HEK293 (cell line): ENCODE measurements around the gene DSP.

Source experiments
- EGR2 ChIP-seq: fragments of 450-650 bp; formaldehyde crosslinking; IDR thresholded peaks from 2 replicates; pipeline ENCODE4 v1.5.1; 2016; ENCODE audit warnings: low read depth, missing biosample characterization, missing genetic modification characterization
- ELK4 ChIP-seq: IDR thresholded peaks from 2 replicates; pipeline ENCODE4 v1.6.1; 2011; ENCODE audit warnings: mild to moderate bottlenecking, low read depth, low read length, borderline replicate concordance
- HOXA7 ChIP-seq: sonication (generic); formaldehyde crosslinking; IDR thresholded peaks from 2 replicates; pipeline ENCODE4 v1.8.1; 2022; ENCODE audit warnings: missing genetic modification reagents, borderline replicate concordance
- KLF7 ChIP-seq: fragments of 450-650 bp; formaldehyde crosslinking; IDR thresholded peaks from 2 replicates; pipeline ENCODE4 v1.5.1; 2016; ENCODE audit warnings: missing biosample characterization, missing genetic modification characterization, borderline replicate concordance
- KLF9 ChIP-seq: fragments of 450-650 bp; formaldehyde crosslinking; IDR thresholded peaks from 2 replicates; pipeline ENCODE4 v1.5.1; 2016; ENCODE audit warnings: missing biosample characterization, missing genetic modification characterization, low read depth
- PBX3 ChIP-seq: sonication (generic); formaldehyde crosslinking; IDR thresholded peaks from 2 replicates; pipeline ENCODE4 v1.8.1; 2022; ENCODE audit warnings: mild to moderate bottlenecking, moderate library complexity, missing genetic modification reagents
- PRDM1 ChIP-seq: fragments of 450-650 bp; formaldehyde crosslinking; IDR thresholded peaks from 2 replicates; pipeline ENCODE4; 2016; ENCODE audit warnings: missing biosample characterization, missing genetic modification characterization
- PRDM2 ChIP-seq: fragments of 450-650 bp; formaldehyde crosslinking; IDR thresholded peaks from 2 replicates; pipeline ENCODE4 v1.5.1; 2016; ENCODE audit warnings: missing biosample characterization, missing genetic modification characterization, borderline replicate concordance
- SP7 ChIP-seq: fragments of 450-650 bp; formaldehyde crosslinking; IDR thresholded peaks from 2 replicates; pipeline ENCODE4 v1.5.1; 2016; ENCODE audit warnings: missing biosample characterization, missing genetic modification characterization
- YY1 ChIP-seq: fragments of 450-650 bp; formaldehyde crosslinking; IDR thresholded peaks from 2 replicates; pipeline ENCODE4 v1.5.1; 2018; ENCODE audit warnings: missing biosample characterization, missing genetic modification characterization
- ZBTB17 ChIP-seq: fragments of 450-650 bp; formaldehyde crosslinking; IDR thresholded peaks from 2 replicates; pipeline ENCODE4 v1.5.1; 2016; ENCODE audit warnings: missing biosample characterization, missing genetic modification characterization
- ZBTB20 ChIP-seq: fragments of 450-650 bp; formaldehyde crosslinking; IDR thresholded peaks from 2 replicates; pipeline ENCODE4 v1.5.1; 2016; ENCODE audit warnings: missing biosample characterization, missing genetic modification characterization
- ZBTB26 ChIP-seq: fragments of 450-650 bp; formaldehyde crosslinking; optimal IDR thresholded peaks from 2 replicates; pipeline ENCODE3; 2016; ENCODE audit warnings: missing biosample characterization, mild to moderate bottlenecking, missing genetic modification characterization
- ZBTB44 ChIP-seq: fragments of 450-650 bp; IDR thresholded peaks from 2 replicates; pipeline ENCODE4 v1.5.1; 2018; ENCODE audit warnings: missing biosample characterization, mild to moderate bottlenecking, missing genetic modification characterization
- ZIC2 ChIP-seq: fragments of 450-650 bp; formaldehyde crosslinking; IDR thresholded peaks from 2 replicates; pipeline ENCODE4 v1.5.1; 2016; ENCODE audit warnings: missing biosample characterization, missing genetic modification characterization
- ZNF341 ChIP-seq: fragments of 450-650 bp; formaldehyde crosslinking; IDR thresholded peaks from 2 replicates; pipeline ENCODE4; 2016; ENCODE audit warnings: low read depth, missing biosample characterization, missing genetic modification characterization
- ZNF366 ChIP-seq: fragments of 450-650 bp; formaldehyde crosslinking; conservative IDR thresholded peaks from 2 replicates; pipeline ENCODE4 v1.5.1; 2016; ENCODE audit warnings: missing biosample characterization, missing genetic modification characterization
- ZNF558 ChIP-seq: fragments of 450-650 bp; formaldehyde crosslinking; IDR thresholded peaks from 2 replicates; pipeline ENCODE4 v1.5.1; 2016; ENCODE audit warnings: missing biosample characterization, missing genetic modification characterization
- ZNF610 ChIP-seq: fragments of 450-650 bp; formaldehyde crosslinking; IDR thresholded peaks from 2 replicates; pipeline ENCODE4 v1.5.1; 2016; ENCODE audit warnings: missing biosample characterization, missing genetic modification characterization, borderline replicate concordance
- ZNF76 ChIP-seq: fragments of 450-650 bp; formaldehyde crosslinking; IDR thresholded peaks from 2 replicates; pipeline ENCODE4; 2016; ENCODE audit warnings: low read depth, missing biosample characterization, missing genetic modification characterization, borderline replicate concordance
- ZNF830 ChIP-seq: fragments of 450-650 bp; IDR thresholded peaks from 2 replicates; pipeline ENCODE4 v1.5.0; 2018; ENCODE audit warnings: missing biosample characterization, missing genetic modification characterization, low read depth, mild to moderate bottlenecking, moderate library complexity
- ZNF843 ChIP-seq: fragments of 450-650 bp; formaldehyde crosslinking; IDR thresholded peaks from 2 replicates; pipeline ENCODE4 v1.5.1; 2016; ENCODE audit warnings: missing biosample characterization, missing genetic modification characterization
- ZSCAN16 ChIP-seq: fragments of 450-650 bp; formaldehyde crosslinking; IDR thresholded peaks from 2 replicates; pipeline ENCODE4 v1.5.1; 2016; ENCODE audit warnings: missing biosample characterization, missing genetic modification characterization
- ZSCAN30 ChIP-seq: fragments of 450-650 bp; IDR thresholded peaks from 2 replicates; pipeline ENCODE4 v1.5.1; 2018; ENCODE audit warnings: missing biosample characterization, mild to moderate bottlenecking, missing genetic modification characterization, moderate library complexity
- ZXDB ChIP-seq: fragments of 450-650 bp; formaldehyde crosslinking; IDR thresholded peaks from 2 replicates; pipeline ENCODE4 v1.5.1; 2016; ENCODE audit warnings: missing biosample characterization, missing genetic modification characterization

Gene DSP

GRCh38 chr6:7589949-7590917 lies 48.8 kb downstream of the DSP start, which contains the start of gene SNRNP48 (continued):
- TF ChIP-seq ZXDB = 0 out of 2 replicates have a peak, but pooled peaks have one; percentile 33
- TF ChIP-seq EGR2 (tag by site-specific recombination) = peak; percentile 4; the same call in 1 of the 2 replicates
- TF ChIP-seq PRDM2 (tag by site-specific recombination) = no peak
- TF ChIP-seq ZNF558 = no peak
- TF ChIP-seq SP7 (tag by site-specific recombination) = peak; percentile 50
- peak; percentile 51; the same call in 1 of the 2 replicates for TF ChIP-seq ZIC2 (tag by site-specific recombination)
- TF ChIP-seq ZNF610 (tag by site-specific recombination) = peak; percentile 87
- TF ChIP-seq ZSCAN16 = no peak
- no peak for TF ChIP-seq PRDM1 (tag by site-specific recombination)
- peak; percentile 65 for TF ChIP-seq ZBTB26 (tag by site-specific recombination)
- TF ChIP-seq KLF7 (tag by site-specific recombination) = no peak
- peak; percentile 7; the same call in 1 of the 2 replicates for TF ChIP-seq ZBTB44 (tag by site-specific recombination)
- TF ChIP-seq ZBTB17 (tag by site-specific recombination) = peak; percentile 71
- no peak for TF ChIP-seq HOXA7 (CRISPR knock-in tag)
- peak; percentile 31; the same call in 1 of the 2 replicates for TF ChIP-seq KLF9 (tag by site-specific recombination)
- TF ChIP-seq ZBTB20 (tag by site-specific recombination) = peak; percentile 70; the same call in 1 of the 2 replicates
- peak; percentile 85 for TF ChIP-seq ZNF76 (tag by site-specific recombination)
- 0 out of 2 replicates have a peak, but pooled peaks have one; percentile 38 for TF ChIP-seq PBX3 (CRISPR knock-in tag)
- no peak for TF ChIP-seq ELK4
- 0 out of 2 replicates have a peak, but pooled peaks have one; percentile 50 for TF ChIP-seq ZNF366 (tag by site-specific recombination)
- TF ChIP-seq ZNF843 (tag by site-specific recombination) = no peak
- no peak for TF ChIP-seq ZNF830
- peak; percentile 21; the same call in 1 of the 2 replicates for TF ChIP-seq ZNF341 (tag by site-specific recombination)
- TF ChIP-seq YY1 (tag by site-specific recombination) = peak; percentile 72; the same call in 1 of the 2 replicates
- peak; percentile 29; the same call in 1 of the 2 replicates for TF ChIP-seq ZSCAN30 (tag by site-specific recombination)
